Kidney epithelial cell (primary cell): Measurements from ENCODE around the gene REEP1. TPM values are rescaled to one million over a fixed set of nuclear protein-coding genes. Genes with fewer than 3 reads are reported as not detected.

Experiments
- DNase-seq: peaks from one replicate; pipeline ENCODE4 v3.0.0-alpha.2; 2010; ENCODE audit warnings: low read depth
- H3K27me3 ChIP-seq: 2 replicates; pipeline ENCODE4 v1.6.0; 2011; ENCODE audit warnings: low read length; ENCODE audit not compliant: control insufficient read depth, insufficient read depth
- H3K36me3 ChIP-seq: 2 replicates; pipeline ENCODE4 v1.5.1; 2011; ENCODE audit warnings: low read length; ENCODE audit not compliant: control insufficient read depth, insufficient read depth
- H3K4me3 ChIP-seq: 2 replicates; pipeline ENCODE4 v1.5.1; 2011; ENCODE audit warnings: low read depth, mild to moderate bottlenecking, control low read depth, low read length
- CTCF ChIP-seq: IDR thresholded peaks from 2 replicates; pipeline ENCODE4 v1.5.1; 2011; ENCODE audit warnings: mild to moderate bottlenecking, moderate library complexity, low read length, control low read depth, inconsistent platforms; ENCODE audit not compliant: insufficient read depth, poor library complexity, severe bottlenecking
- total RNA-seq: library from RNA; depleted of rRNA; stranded (reverse); fragments of >200 nt; gene quantifications from 2 replicates; pipeline ENCODE4 v1.2.3, GENCODE V29; 2015

Gene REEP1
- total RNA-seq, 1 donor from 2014 or later: 1.3 TPM

GRCh38 chr2:86323273-86324021 is 14.0 kb downstream of the REEP1 start:
- Histone ChIP-seq H3K36me3 (no peaks in the 10 kb centered on the region), H3K4me3 (no peak overlapping the region), H3K27me3 (peaks cover 2% of the 10 kb centered on the region)
- TF ChIP-seq CTCF: no peak
- no peak for DNase-seq

- Histone ChIP-seq H3K36me3 (no peaks in the 10 kb centered on the region), H3K4me3 (no peak overlapping the region), H3K27me3 (no peaks in the 10 kb centered on the region)
- TF ChIP-seq CTCF: no peak
- no peak for DNase-seq
These were observed 17.5 kb downstream of the REEP1 start for GRCh38 chr2:86319700-86320580.

- no peak for TF ChIP-seq CTCF
- Histone ChIP-seq H3K4me3 (no peak overlapping the region), H3K36me3 (no peaks in the 10 kb centered on the region), H3K27me3 (no peaks in the 10 kb centered on the region)
- no peak for DNase-seq
These were observed 22.3 kb downstream of the REEP1 start for GRCh38 chr2:86315084-86315483.

- Histone ChIP-seq H3K36me3 (no peaks in the 10 kb centered on the region), H3K4me3 (no peak overlapping the region), H3K27me3 (no peaks in the 10 kb centered on the region)
- TF ChIP-seq CTCF: no peak
- no peak for DNase-seq
These were observed 23.3 kb downstream of the REEP1 start for GRCh38 chr2:86314125-86314524.

- Histone ChIP-seq H3K36me3 (no peaks in the 10 kb centered on the region), H3K27me3 (no peaks in the 10 kb centered on the region), H3K4me3 (no peak overlapping the region)
- TF ChIP-seq CTCF: no peak
- DNase-seq: no peak
These were observed 24.1 kb downstream of the REEP1 start for GRCh38 chr2:86313341-86313740.
